Keratinocyte (primary cell): ENCODE data around the gene CEP126. TPM values are rescaled to one million over a fixed set of nuclear protein-coding genes. Genes with fewer than 3 reads are reported as not detected.

Source experiments
- DNase-seq: peaks from one replicate; pipeline ENCODE4 v3.0.0-alpha.2; 2011; ENCODE audit warnings: low read depth, missing footprints, low spot score
- FAIRE-seq: peaks from 2 replicates; lab custom pipeline; 2011; peaks lifted over from hg19 to GRCh38; lab: Jason Lieb, UNC
- H2AFZ ChIP-seq: 2 replicates; pipeline ENCODE4 v1.6.0; 2012; ENCODE audit warnings: low read length, control low read depth, inconsistent platforms; ENCODE audit not compliant: control insufficient read depth
- H3K27ac ChIP-seq: 2 replicates; pipeline ENCODE4 v1.5.1; 2011; ENCODE audit warnings: low read length; ENCODE audit not compliant: control insufficient read depth, insufficient read depth
- H3K27me3 ChIP-seq: 3 replicates; pipeline ENCODE4 v1.6.0; 2011; ENCODE audit warnings: low read length; ENCODE audit not compliant: control insufficient read depth, insufficient read depth; ENCODE audit errors: extremely low read depth
- H3K36me3 ChIP-seq, 2 experiments: 2 replicates in 1 of 2; 3 replicates in 1 of 2; pipeline ENCODE4 v1.5.1; 2011; ENCODE audit warnings: low read length in 2 of 2, mild to moderate bottlenecking in 1 of 2; ENCODE audit not compliant: control insufficient read depth in 2 of 2, insufficient read depth in 2 of 2; ENCODE audit errors: extremely low read depth in 1 of 2
- H3K4me1 ChIP-seq: 3 replicates; pipeline ENCODE4 v1.5.1; 2011; ENCODE audit warnings: low read length; ENCODE audit not compliant: control insufficient read depth, insufficient read depth; ENCODE audit errors: extremely low read depth
- H3K4me2 ChIP-seq: 3 replicates; pipeline ENCODE4 v1.6.0; 2011; ENCODE audit warnings: low read depth, low read length; ENCODE audit not compliant: control insufficient read depth, insufficient read depth; ENCODE audit errors: extremely low read depth
- H3K4me3 ChIP-seq, 3 experiments: fragments of 200-600 bp in 1 of 3; sonication (generic) in 1 of 3; 2 replicates in 2 of 3; 3 replicates in 1 of 3; pipeline ENCODE4 v1.5.1; 2011 to 2016; ENCODE audit warnings: low read length in 3 of 3, mild to moderate bottlenecking in 3 of 3, control low read depth in 2 of 3, inconsistent platforms in 1 of 3, low read depth in 1 of 3, mixed read lengths in 1 of 3, mixed run types in 1 of 3, moderate library complexity in 1 of 3; ENCODE audit not compliant: control insufficient read depth in 2 of 3, insufficient read depth in 2 of 3; ENCODE audit errors: extremely low read depth in 1 of 3
- H3K79me2 ChIP-seq: 2 replicates; pipeline ENCODE4 v1.6.0; 2012; ENCODE audit warnings: low read length; ENCODE audit not compliant: control insufficient read depth, insufficient read depth
- H3K9ac ChIP-seq: 3 replicates; pipeline ENCODE4 v1.6.0; 2011; ENCODE audit warnings: low read length; ENCODE audit not compliant: control insufficient read depth, insufficient read depth; ENCODE audit errors: extremely low read depth
- H3K9me1 ChIP-seq: 3 replicates; pipeline ENCODE4 v1.6.0; 2011; ENCODE audit warnings: low read length; ENCODE audit not compliant: control insufficient read depth, insufficient read depth; ENCODE audit errors: extremely low read depth
- H3K9me3 ChIP-seq: 2 replicates; pipeline ENCODE4 v1.5.1; 2012; ENCODE audit warnings: low read depth, low read length; ENCODE audit not compliant: control insufficient read depth
- H4K20me1 ChIP-seq: 3 replicates; pipeline ENCODE4 v1.6.0; 2011; ENCODE audit warnings: low read length; ENCODE audit not compliant: control insufficient read depth, insufficient read depth; ENCODE audit errors: extremely low read depth
- EZH2 ChIP-seq: IDR thresholded peaks from one replicate; pipeline ENCODE4 v1.6.1; 2012; ENCODE audit warnings: inconsistent platforms, mild to moderate bottlenecking, low read length, moderate library complexity
- dilution Hi-C: fragments of 300-500 bp; cut with MboI; formaldehyde crosslinking; loops from one replicate; pipeline ENCODE4 v1.7.0; 2020; ENCODE audit warnings: low sequenced_read_pairs; ENCODE audit not compliant: extremely low pct_ligation_motif_present
- polyA plus RNA-seq, 5 experiments: library from polyadenylated mRNA; depleted of rRNA in 3 of 5; stranded (reverse) in 3 of 5; stranded (forward) in 1 of 5; unstranded in 1 of 5; fragments of >200 nt; gene quantifications; 1 replicate in 1 of 5; 2 replicates in 3 of 5; 3 replicates in 1 of 5; pipeline versions ENCODE4 v1.2.1 to v1.2.3, GENCODE V29; 2011 to 2012; ENCODE audit warnings: missing spikeins in 2 of 5, low read depth in 1 of 5, low replicate concordance in 1 of 5
- TF ChIP-seq, protein P1 (sequence below), 3 experiments: IDR thresholded peaks in 1 of 3; conservative IDR thresholded peaks in 1 of 3; optimal IDR thresholded peaks in 1 of 3; 2 replicates in 2 of 3; 3 replicates in 1 of 3; pipeline versions ENCODE3 to v1.5.1; 2011; ENCODE audit warnings: low read length in 3 of 3, mild to moderate bottlenecking in 3 of 3, moderate library complexity in 2 of 3, control low read depth in 1 of 3, inconsistent platforms in 1 of 3; ENCODE audit not compliant: insufficient read depth in 2 of 3; ENCODE audit errors: extremely low read depth in 1 of 3

Gene CEP126
- polyA plus RNA-seq, 1 donor (not counting 4 experiments of a cell fraction or from before 2014, with no cell fraction given): 3.4 TPM

DNA sequence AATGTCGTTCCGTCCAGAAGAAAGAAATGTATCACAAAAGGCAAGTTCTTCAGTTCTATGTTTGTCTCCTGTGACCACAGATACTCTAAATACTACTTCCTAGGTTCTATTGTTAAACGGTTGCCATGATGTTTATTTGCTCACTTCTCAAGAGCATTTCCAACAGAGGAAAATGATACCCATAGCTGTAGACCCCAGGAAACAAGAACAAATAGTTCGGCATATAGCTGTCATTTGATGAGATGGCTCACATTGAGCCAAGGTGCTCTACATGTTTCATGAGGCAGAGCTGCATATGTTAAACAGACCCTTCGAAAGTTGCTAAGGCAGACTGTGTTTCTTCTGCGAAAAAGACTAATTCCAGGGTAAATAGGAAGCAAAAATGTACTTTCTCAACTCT lies 16.9 kb downstream of the CEP126 start:
- Histone ChIP-seq H3K27ac (no peak overlapping the region), H3K4me1 (no peaks in the 10 kb centered on the region), H3K9ac (no peak overlapping the region), H3K4me2 (no peak overlapping the region), H3K79me2 (no peaks in the 10 kb centered on the region), H2AFZ (no peak overlapping the region), H3K9me1 (no peaks in the 10 kb centered on the region), H4K20me1 (no peaks in the 10 kb centered on the region), H3K27me3 (no peaks in the 10 kb centered on the region), H3K4me3 (no peak overlapping the region), H3K36me3 (no peaks in the 10 kb centered on the region), H3K9me3 (no peaks in the 10 kb centered on the region)
- TF ChIP-seq, protein P1, sequence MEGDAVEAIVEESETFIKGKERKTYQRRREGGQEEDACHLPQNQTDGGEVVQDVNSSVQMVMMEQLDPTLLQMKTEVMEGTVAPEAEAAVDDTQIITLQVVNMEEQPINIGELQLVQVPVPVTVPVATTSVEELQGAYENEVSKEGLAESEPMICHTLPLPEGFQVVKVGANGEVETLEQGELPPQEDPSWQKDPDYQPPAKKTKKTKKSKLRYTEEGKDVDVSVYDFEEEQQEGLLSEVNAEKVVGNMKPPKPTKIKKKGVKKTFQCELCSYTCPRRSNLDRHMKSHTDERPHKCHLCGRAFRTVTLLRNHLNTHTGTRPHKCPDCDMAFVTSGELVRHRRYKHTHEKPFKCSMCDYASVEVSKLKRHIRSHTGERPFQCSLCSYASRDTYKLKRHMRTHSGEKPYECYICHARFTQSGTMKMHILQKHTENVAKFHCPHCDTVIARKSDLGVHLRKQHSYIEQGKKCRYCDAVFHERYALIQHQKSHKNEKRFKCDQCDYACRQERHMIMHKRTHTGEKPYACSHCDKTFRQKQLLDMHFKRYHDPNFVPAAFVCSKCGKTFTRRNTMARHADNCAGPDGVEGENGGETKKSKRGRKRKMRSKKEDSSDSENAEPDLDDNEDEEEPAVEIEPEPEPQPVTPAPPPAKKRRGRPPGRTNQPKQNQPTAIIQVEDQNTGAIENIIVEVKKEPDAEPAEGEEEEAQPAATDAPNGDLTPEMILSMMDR (optimal IDR thresholded peaks at IDR 0.05 in 1 of 3, IDR thresholded peaks at IDR 0.05 in 1 of 3, conservative IDR thresholded peaks at IDR 0.05 in 1 of 3; ENCODE audit: extremely low read depth in 1 of 3, insufficient read depth in 2 of 3, low read length in 3 of 3): no peak
- no peak for TF ChIP-seq EZH2
- DNase-seq: no peak
- FAIRE-seq: no peak
- dilution Hi-C loops: no loop called here

DNA sequence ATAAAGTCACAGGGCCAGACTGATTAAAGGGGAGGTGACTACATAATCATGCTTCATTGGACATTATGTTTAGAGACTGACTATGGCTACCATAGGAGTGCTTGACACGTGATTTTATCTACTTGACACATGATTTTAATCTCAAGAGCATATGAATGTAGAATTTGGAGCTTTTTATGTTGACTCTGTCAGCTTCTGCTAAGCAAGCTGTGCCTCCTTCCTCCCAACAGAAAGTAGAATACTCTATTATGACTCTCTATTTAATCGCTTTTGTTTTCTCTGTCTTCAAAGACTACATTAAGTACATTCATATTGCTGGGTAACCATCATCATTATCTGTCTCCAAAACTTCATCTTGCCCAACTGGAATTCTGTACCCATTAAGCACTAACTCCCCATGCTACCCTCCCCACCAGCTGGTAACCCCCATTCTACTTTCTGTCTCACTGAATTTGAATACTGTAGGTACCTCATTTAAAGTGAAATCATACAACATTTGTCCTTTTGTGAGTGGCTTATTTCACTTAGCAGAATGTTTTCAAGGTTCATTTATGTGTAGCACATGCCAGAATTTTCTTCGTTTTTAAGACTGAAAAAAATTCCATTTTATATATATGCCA lies 26.2 kb downstream of the CEP126 start:
- no peaks in the 10 kb centered on the region for H3K79me2 ChIP-seq
- H3K4me1 ChIP-seq: no peaks in the 10 kb centered on the region
- no peak overlapping the region for H3K4me3 ChIP-seq
- no peaks in the 10 kb centered on the region for H4K20me1 ChIP-seq
- H3K36me3 ChIP-seq: no peaks in the 10 kb centered on the region
- no peaks in the 10 kb centered on the region for H3K27me3 ChIP-seq
- no peaks in the 10 kb centered on the region for H3K9me3 ChIP-seq
- TF ChIP-seq, protein P1 (optimal IDR thresholded peaks at IDR 0.05 in 1 of 3, IDR thresholded peaks at IDR 0.05 in 1 of 3, conservative IDR thresholded peaks at IDR 0.05 in 1 of 3; ENCODE audit: extremely low read depth in 1 of 3, insufficient read depth in 2 of 3, low read length in 3 of 3): no peak
- TF ChIP-seq EZH2: no peak
- FAIRE-seq (no peak), DNase-seq (no peak)
- H3K9me1 ChIP-seq: no peaks in the 10 kb centered on the region
- dilution Hi-C loops: no loop called here
- H3K4me2 ChIP-seq: no peak overlapping the region
- H3K9ac ChIP-seq: no peak overlapping the region
- no peak overlapping the region for H3K27ac ChIP-seq
- no peak overlapping the region for H2AFZ ChIP-seq
